SK-N-SH (cell line): ENCODE results near the gene RNPEPL1. TPM values are rescaled to one million over a fixed set of nuclear protein-coding genes. Genes with fewer than 3 reads are reported as not detected.

Experiments used
- CTCF ChIA-PET: fragments of 300-600, 350-600 bp; formaldehyde crosslinking; extraction: SDS; loops from one replicate; lab custom pipeline; 2021; lab: Yijun Ruan, JAX
- POLR2A ChIA-PET: fragments of 350-600 bp; sonication (Branson Sonifier 250); formaldehyde crosslinking; extraction: SDS; loops from one replicate; lab custom pipeline; 2020; ENCODE audit warnings: antibody characterized with exemption, inconsistent platforms; lab: Yijun Ruan, JAX
- DNase-seq: peaks from one replicate; pipeline ENCODE4 v3.0.0; 2012
- H2AFZ ChIP-seq: fragments of 200-600 bp; sonication (generic); 2 replicates; pipeline ENCODE4 v1.8.1; 2016; ENCODE audit warnings: antibody characterized with exemption, mild to moderate bottlenecking, low read depth
- H3F3A ChIP-seq: fragments of 200-600 bp; sonication (generic); replicated peaks from 2 replicates; pipeline ENCODE3; 2016; ENCODE audit warnings: antibody characterized with exemption, mild to moderate bottlenecking; ENCODE audit not compliant: insufficient read depth
- H3K27ac ChIP-seq, 2 experiments: fragments of 200-500 bp in 1 of 2; fragments of 200-600 bp in 1 of 2; sonication (Bioruptor generic) in 1 of 2; sonication (generic), shearing (Covaris generic) in 1 of 2; 2 replicates each; pipeline versions ENCODE4 v1.5.1 to v1.6.1; 2014 to 2016; ENCODE audit warnings: low read depth in 2 of 2, inconsistent platforms in 1 of 2, low read length in 1 of 2, mild to moderate bottlenecking in 1 of 2, mixed read lengths in 1 of 2
- H3K27me3 ChIP-seq: fragments of 200-600 bp; sonication (generic), shearing (Covaris generic); 2 replicates; pipeline ENCODE4 v1.6.1; 2016; ENCODE audit warnings: mixed run types; ENCODE audit not compliant: insufficient read depth
- H3K36me3 ChIP-seq, 2 experiments: fragments of 200-500 bp in 1 of 2; fragments of 200-600 bp in 1 of 2; sonication (Bioruptor generic) in 1 of 2; sonication (generic) in 1 of 2; replicated peaks in 1 of 2; 2 replicates each; pipeline versions ENCODE3 to v1.5.1; 2014 to 2016; ENCODE audit warnings: low read length in 1 of 2, mild to moderate bottlenecking in 1 of 2; ENCODE audit not compliant: insufficient read depth in 2 of 2, control insufficient read depth in 1 of 2
- H3K4me1 ChIP-seq, 2 experiments: fragments of 200-500 bp in 1 of 2; fragments of 200-600 bp in 1 of 2; sonication (Bioruptor generic) in 1 of 2; sonication (generic), shearing (Covaris generic) in 1 of 2; 2 replicates each; pipeline versions ENCODE4 v1.5.1 to v1.6.1; 2014 to 2016; ENCODE audit warnings: low read depth in 1 of 2, low read length in 1 of 2, mixed run types in 1 of 2; ENCODE audit not compliant: insufficient read depth in 2 of 2, control insufficient read depth in 1 of 2
- H3K4me2 ChIP-seq: fragments of 200-600 bp; sonication (generic), shearing (Covaris generic); 2 replicates; pipeline ENCODE4 v1.6.1; 2017; ENCODE audit warnings: mixed run types
- H3K4me3 ChIP-seq, 2 experiments: fragments of 200-500 bp in 1 of 2; fragments of 200-600 bp in 1 of 2; sonication (Bioruptor generic) in 1 of 2; sonication (generic), shearing (Covaris generic) in 1 of 2; 2 replicates each; pipeline versions ENCODE4 v1.5.1 to v1.8.1; 2014 to 2016; ENCODE audit warnings: low read depth in 2 of 2, inconsistent platforms in 1 of 2, low read length in 1 of 2, mild to moderate bottlenecking in 1 of 2, mixed read lengths in 1 of 2, moderate library complexity in 1 of 2
- H3K79me2 ChIP-seq: fragments of 200-600 bp; sonication (generic); 2 replicates; pipeline ENCODE4 v1.8.1; 2017; ENCODE audit warnings: mild to moderate bottlenecking; ENCODE audit not compliant: insufficient read depth
- H3K9ac ChIP-seq: fragments of 200-600 bp; sonication (generic); 2 replicates; pipeline ENCODE4 v1.6.1; 2017; ENCODE audit warnings: mixed run types
- H3K9me2 ChIP-seq: fragments of 200-600 bp; sonication (generic); 2 replicates; pipeline ENCODE4 v1.6.1; 2017; ENCODE audit warnings: mixed run types
- H3K9me3 ChIP-seq: fragments of 200-600 bp; sonication (generic); 2 replicates; pipeline ENCODE4 v1.6.1; 2017; ENCODE audit warnings: mixed run types, mild to moderate bottlenecking, moderate library complexity
- H4K20me1 ChIP-seq: fragments of 200-600 bp; sonication (generic); 2 replicates; pipeline ENCODE4 v1.6.1; 2017; ENCODE audit warnings: mild to moderate bottlenecking, mixed run types; ENCODE audit not compliant: insufficient read depth
- EP300 ChIP-seq, 2 experiments: IDR thresholded peaks; 2 replicates each; pipeline versions ENCODE4 v1.4.0 to v1.6.1; 2012; ENCODE audit warnings: borderline replicate concordance in 1 of 2, low read depth in 1 of 2, low read length in 1 of 2
- FOXM1 ChIP-seq: IDR thresholded peaks from 2 replicates; pipeline ENCODE4 v1.4.0; 2012; ENCODE audit warnings: low read depth, mild to moderate bottlenecking
- GABPA ChIP-seq: IDR thresholded peaks from 2 replicates; pipeline ENCODE4 v1.4.0; 2012; ENCODE audit warnings: low read depth, mild to moderate bottlenecking
- GATA2 ChIP-seq: sonication (generic); formaldehyde crosslinking; IDR thresholded peaks from 2 replicates; pipeline ENCODE4 v1.5.0; 2020; ENCODE audit warnings: mild to moderate bottlenecking, missing genetic modification reagents
- IRF3 ChIP-seq: fragments of 150-350 bp; IDR thresholded peaks from 2 replicates; pipeline ENCODE4 v1.6.1; 2016; ENCODE audit warnings: mild to moderate bottlenecking, low read depth, low read length
- JUND ChIP-seq: IDR thresholded peaks from 2 replicates; pipeline ENCODE4 v1.4.0; 2012
- MXI1 ChIP-seq: IDR thresholded peaks from 2 replicates; pipeline ENCODE4 v1.6.1; 2012; ENCODE audit warnings: mild to moderate bottlenecking, low read depth, low read length, improper control_type of control experiment
- NFIC ChIP-seq: IDR thresholded peaks from 2 replicates; pipeline ENCODE4 v1.4.0; 2012; ENCODE audit warnings: borderline replicate concordance
- NRF1 ChIP-seq: IDR thresholded peaks from 2 replicates; pipeline ENCODE4 v1.6.1; 2012; ENCODE audit warnings: low read depth, mild to moderate bottlenecking, low read length
- RAD21 ChIP-seq: IDR thresholded peaks from 2 replicates; pipeline ENCODE4 v1.6.1; 2012; ENCODE audit warnings: mild to moderate bottlenecking, low read length
- RCOR1 ChIP-seq: fragments of 150-350 bp; IDR thresholded peaks from 2 replicates; pipeline ENCODE4 v1.6.1; 2017; ENCODE audit warnings: antibody characterized with exemption, low read length
- RFX5 ChIP-seq: IDR thresholded peaks from 2 replicates; pipeline ENCODE4 v1.6.1; 2012; ENCODE audit warnings: mild to moderate bottlenecking, improper control_type of control experiment, low read length
- RXRA ChIP-seq: IDR thresholded peaks from 2 replicates; pipeline ENCODE4 v1.4.0; 2012; ENCODE audit warnings: low read depth, mild to moderate bottlenecking, borderline replicate concordance
- SMC3 ChIP-seq: IDR thresholded peaks from 2 replicates; pipeline ENCODE4 v1.6.1; 2012; ENCODE audit warnings: low read depth, low read length, improper control_type of control experiment
- USF1 ChIP-seq: IDR thresholded peaks from 2 replicates; pipeline ENCODE4 v1.4.0; 2012; ENCODE audit warnings: low read depth, borderline replicate concordance
- USF2 ChIP-seq: fragments of 150-350 bp; IDR thresholded peaks from 2 replicates; pipeline ENCODE4 v1.6.1; 2017; ENCODE audit warnings: antibody characterized with exemption, low read length, low read depth, borderline replicate concordance
- WGBS: methylation state at CpG from one replicate; pipeline ENCODE4 v1.1.6; 2017; ENCODE audit warnings: low lambda C conversion rate; 5-methylcytosine and 5-hydroxymethylcytosine counted together
- polyA plus RNA-seq, 3 experiments: library from polyadenylated mRNA; depleted of rRNA; stranded (reverse); fragments of >200 nt; gene quantifications; 2 replicates each; pipeline ENCODE4 v1.2.3, GENCODE V29; 2012
- TF ChIP-seq, protein P1 (sequence below): IDR thresholded peaks from 2 replicates; pipeline ENCODE4 v1.4.0; 2012; ENCODE audit warnings: low read depth
- TF ChIP-seq, protein P2 (sequence below): IDR thresholded peaks from 2 replicates; pipeline ENCODE4 v1.4.0; 2012; ENCODE audit warnings: low read depth, borderline replicate concordance

The RNPEPL1 gene
- polyA plus RNA-seq, 1 of the 3 experiments (the other 2 are of a cell fraction): 14.3 TPM

GRCh38 chr2:240596080-240596460 lies 27.8 kb downstream of the RNPEPL1 start:
- no peak for DNase-seq
- H3K9me3 ChIP-seq: no peaks in the 10 kb centered on the region
- H3K9ac ChIP-seq: no peak overlapping the region
- H3F3A ChIP-seq: no peaks in the 10 kb centered on the region
- peaks cover 4% of the 10 kb centered on the region; the same call in 1 of the 2 replicates for H4K20me1 ChIP-seq
- no peak overlapping the region for H3K4me3 ChIP-seq
- H3K4me1 ChIP-seq: peaks cover 0 to 3% of the 10 kb centered on the region in 2 experiments; a peak in 1 of 4 replicates
- peaks cover 0 to 40% of the 10 kb centered on the region in 2 experiments for H3K36me3 ChIP-seq
- POLR2A ChIA-PET: no interaction called here
- peaks cover 23% of the 10 kb centered on the region; the same call in 1 of the 2 replicates for H3K79me2 ChIP-seq
- no peaks in the 10 kb centered on the region for H3K27me3 ChIP-seq
- no peak overlapping the region for H2AFZ ChIP-seq
- TF ChIP-seq RXRA: no peak
- TF ChIP-seq NRF1: no peak
- TF ChIP-seq, protein P1, sequence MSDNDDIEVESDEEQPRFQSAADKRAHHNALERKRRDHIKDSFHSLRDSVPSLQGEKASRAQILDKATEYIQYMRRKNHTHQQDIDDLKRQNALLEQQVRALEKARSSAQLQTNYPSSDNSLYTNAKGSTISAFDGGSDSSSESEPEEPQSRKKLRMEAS: no peak
- TF ChIP-seq SMC3: no peak
- TF ChIP-seq RCOR1: no peak
- TF ChIP-seq JUND: no peak
- no peak for TF ChIP-seq GATA2 (CRISPR knock-in tag)
- no peak for TF ChIP-seq RFX5
- no peak for TF ChIP-seq USF1
- TF ChIP-seq USF2: no peak
- TF ChIP-seq MXI1: no peak
- no peak for TF ChIP-seq GABPA
- no peak for TF ChIP-seq FOXM1
- TF ChIP-seq NFIC: no peak
- TF ChIP-seq, protein P2, sequence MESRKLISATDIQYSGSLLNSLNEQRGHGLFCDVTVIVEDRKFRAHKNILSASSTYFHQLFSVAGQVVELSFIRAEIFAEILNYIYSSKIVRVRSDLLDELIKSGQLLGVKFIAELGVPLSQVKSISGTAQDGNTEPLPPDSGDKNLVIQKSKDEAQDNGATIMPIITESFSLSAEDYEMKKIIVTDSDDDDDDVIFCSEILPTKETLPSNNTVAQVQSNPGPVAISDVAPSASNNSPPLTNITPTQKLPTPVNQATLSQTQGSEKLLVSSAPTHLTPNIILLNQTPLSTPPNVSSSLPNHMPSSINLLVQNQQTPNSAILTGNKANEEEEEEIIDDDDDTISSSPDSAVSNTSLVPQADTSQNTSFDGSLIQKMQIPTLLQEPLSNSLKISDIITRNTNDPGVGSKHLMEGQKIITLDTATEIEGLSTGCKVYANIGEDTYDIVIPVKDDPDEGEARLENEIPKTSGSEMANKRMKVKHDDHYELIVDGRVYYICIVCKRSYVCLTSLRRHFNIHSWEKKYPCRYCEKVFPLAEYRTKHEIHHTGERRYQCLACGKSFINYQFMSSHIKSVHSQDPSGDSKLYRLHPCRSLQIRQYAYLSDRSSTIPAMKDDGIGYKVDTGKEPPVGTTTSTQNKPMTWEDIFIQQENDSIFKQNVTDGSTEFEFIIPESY: no peak
- no peak for TF ChIP-seq RAD21
- no peak for TF ChIP-seq IRF3
- TF ChIP-seq EP300 (IDR thresholded peaks at IDR 0.05; ENCODE audit: borderline replicate concordance in 1 of 2, low read depth in 1 of 2, low read length in 1 of 2): no peak
- 100% methylated on average over 1 of the region's 17 CpGs for WGBS
- no peak overlapping the region for H3K27ac ChIP-seq
- H3K9me2 ChIP-seq: no peaks in the 10 kb centered on the region
- no peak overlapping the region for H3K4me2 ChIP-seq
- CTCF ChIA-PET: interaction anchor here (0.9 to 1.4 kb wide), 3 partner anchors 10 to 82 kb away, joined by 3 to 4 read pairs (median 3); no protein-coding TSS in a partner anchor
